Kidney (tissue), 14 donors: Measurements from ENCODE around the gene CCDC149. TPM values are rescaled to one million over a fixed set of nuclear protein-coding genes. Genes with fewer than 3 reads are reported as not detected.

Experiments
- DNase-seq, 5 donors: peaks; one replicate each; pipeline ENCODE4 v3.0.0-alpha.2; 2013 to 2020
- FAIRE-seq: peaks from 2 replicates; lab custom pipeline; 2012; peaks lifted over from hg19 to GRCh38; lab: Jason Lieb, UNC
- H3K27ac ChIP-seq, 2 donors: one replicate each; pipeline ENCODE4 v1.7.0; 2013; ENCODE audit warnings: low read depth in 2 of 2, low read length in 2 of 2, inconsistent platforms in 1 of 2
- H3K27me3 ChIP-seq: one replicate; pipeline ENCODE4 v1.7.1; 2013; ENCODE audit warnings: low read length, inconsistent platforms; ENCODE audit not compliant: control insufficient read depth, insufficient read depth
- H3K36me3 ChIP-seq, 3 donors: one replicate each; pipeline versions ENCODE4 v1.7.0 to v1.7.1; 2013; ENCODE audit warnings: low read length in 3 of 3, control low read depth in 1 of 3, inconsistent platforms in 1 of 3; ENCODE audit not compliant: insufficient read depth in 3 of 3, control insufficient read depth in 2 of 3
- H3K4me1 ChIP-seq, 3 donors: one replicate each; pipeline versions ENCODE4 v1.7.0 to v1.7.1; 2013; ENCODE audit warnings: low read length in 3 of 3, inconsistent platforms in 1 of 3, low read depth in 1 of 3; ENCODE audit not compliant: control insufficient read depth in 2 of 3, insufficient read depth in 2 of 3
- H3K4me3 ChIP-seq, 3 donors: one replicate each; pipeline versions ENCODE4 v1.7.0 to v1.8.1; 2013; ENCODE audit warnings: low read length in 3 of 3, control low read depth in 1 of 3, inconsistent platforms in 1 of 3
- H3K9ac ChIP-seq, 3 donors: one replicate each; pipeline versions ENCODE4 v1.7.0 to v1.7.1; 2013; ENCODE audit warnings: low read length in 3 of 3, control low read depth in 1 of 3, inconsistent platforms in 1 of 3
- H3K9me3 ChIP-seq, 3 donors: one replicate each; pipeline versions ENCODE4 v1.7.0 to v1.7.1; 2013; ENCODE audit warnings: low read length in 3 of 3, control low read depth in 1 of 3, inconsistent platforms in 1 of 3; ENCODE audit not compliant: control insufficient read depth in 2 of 3, insufficient read depth in 1 of 3
- CTCF ChIP-seq: IDR thresholded peaks from 3 replicates; pipeline ENCODE4 v1.5.1; 2012; ENCODE audit warnings: mild to moderate bottlenecking, moderate library complexity, borderline replicate concordance; ENCODE audit not compliant: insufficient read depth; ENCODE audit errors: extremely low read depth
- intact Hi-C: fragments of 100-400 bp; cut with DNase I; formaldehyde crosslinking; loops from one replicate; pipeline ENCODE4 v1.11.1; 2022
- polyA plus RNA-seq: library from polyadenylated mRNA; stranded (reverse); fragments of 350-450 nt; fragmentation: Illumina TruSeq; extraction: RNeasy Lipid Tissue Mini Kit (QIAGEN cat#74804); gene quantifications from one replicate; pipeline ENCODE4 v1.2.3, GENCODE V29; 2014; ENCODE audit warnings: low read depth, low replicate concordance; ENCODE audit not compliant: insufficient read depth
- total RNA-seq: library from RNA; stranded (reverse); fragmentation: NEBNext Ultra II Directional; extraction: Animal tissue kit (Norgen Biotek cat#: 25700); gene quantifications from one replicate; pipeline ENCODE4 v1.2.1, GENCODE V29; 2021
- donor health status: control.
- donor health status: control.
- donor health status: control.
- donor health status: control.
- donor health status: control.
- donor health status: DM: yes; HTN: yes; CAD: no.
- donor health status: Normal renal cell carcinoma (clear cell type).

Gene CCDC149
- total and polyA plus RNA-seq, 2 donors from 2014 or later = 6.9 to 21.8 TPM

GRCh38 chr4:24881508-24882196 is 31.2 kb downstream of the CCDC149 start:
- H3K27ac ChIP-seq = no peak overlapping the region
- intact Hi-C loops = no loop called here
- no peak for FAIRE-seq
- no peak overlapping the region for H3K9ac ChIP-seq
- no peaks in the 10 kb centered on the region for H3K36me3 ChIP-seq
- DNase-seq = no peak
- no peaks in the 10 kb centered on the region for H3K9me3 ChIP-seq
- no peak overlapping the region for H3K4me3 ChIP-seq
- H3K27me3 ChIP-seq = no peaks in the 10 kb centered on the region
- TF ChIP-seq CTCF = no peak
- no peaks in the 10 kb centered on the region for H3K4me1 ChIP-seq

GRCh38 chr4:24880186-24880585 is 32.7 kb downstream of the CCDC149 start:
- TF ChIP-seq CTCF = no peak
- H3K4me1 ChIP-seq = no peaks in the 10 kb centered on the region
- FAIRE-seq = no peak
- H3K27ac ChIP-seq = no peak overlapping the region
- no peaks in the 10 kb centered on the region for H3K36me3 ChIP-seq
- no peak overlapping the region for H3K9ac ChIP-seq
- intact Hi-C loops = no loop called here
- no peak overlapping the region for H3K4me3 ChIP-seq
- no peaks in the 10 kb centered on the region for H3K9me3 ChIP-seq
- no peaks in the 10 kb centered on the region for H3K27me3 ChIP-seq
- DNase-seq = no peak

GRCh38 chr4:24878636-24879016 is 34.2 kb downstream of the CCDC149 start:
- no peak for FAIRE-seq

More at GRCh38 chr4:24878636-24879016, 34.2 kb downstream of the CCDC149 start:
- DNase-seq = peak in 1 of 5 donors; percentile 25
- H3K27me3 ChIP-seq = no peaks in the 10 kb centered on the region
- intact Hi-C loops = no loop called here
- no peaks in the 10 kb centered on the region for H3K36me3 ChIP-seq
- no peak overlapping the region for H3K4me3 ChIP-seq
- TF ChIP-seq CTCF = no peak
- no peak overlapping the region for H3K9ac ChIP-seq
- no peaks in the 10 kb centered on the region for H3K9me3 ChIP-seq
- H3K27ac ChIP-seq = no peak overlapping the region
- no peaks in the 10 kb centered on the region for H3K4me1 ChIP-seq
